HepG2 (cell line): ENCODE results near the gene SCYL1. TPM values are rescaled to one million over a fixed set of nuclear protein-coding genes. Genes with fewer than 3 reads are reported as not detected.

Experiments
- ELF1 ChIP-seq: sonication (generic); formaldehyde crosslinking; IDR thresholded peaks from 2 replicates; pipeline ENCODE4 v1.4.0; 2020; ENCODE audit warnings: missing genetic modification reagents
- GFI1 ChIP-seq: sonication (generic); formaldehyde crosslinking; IDR thresholded peaks from 2 replicates; pipeline ENCODE4 v1.5.0; 2020; ENCODE audit warnings: missing genetic modification reagents, mild to moderate bottlenecking, borderline replicate concordance
- KLF12 ChIP-seq: sonication (generic); formaldehyde crosslinking; IDR thresholded peaks from 2 replicates; pipeline ENCODE4 v1.4.0; 2020; ENCODE audit warnings: missing genetic modification reagents, borderline replicate concordance
- ZC3H13 ChIP-seq: sonication (generic); formaldehyde crosslinking; IDR thresholded peaks from 2 replicates; pipeline ENCODE4 v1.8.1; 2023; ENCODE audit warnings: mild to moderate bottlenecking, missing genetic modification reagents, moderate library complexity
- ZSCAN21 ChIP-seq: sonication (generic); formaldehyde crosslinking; IDR thresholded peaks from 2 replicates; pipeline ENCODE4 v1.8.0; 2022; ENCODE audit warnings: mild to moderate bottlenecking, missing genetic modification reagents, moderate library complexity, borderline replicate concordance
- polyA plus RNA-seq, 8 experiments: library from polyadenylated mRNA; depleted of rRNA in 3 of 8; stranded (reverse) in 7 of 8; unstranded in 1 of 8; fragments of >200 nt; fragmentation: Illumina TruSeq in 4 of 8; extraction: Trizol in 4 of 8; gene quantifications; 2 replicates each; pipeline versions ENCODE4 v1.2.1 to v1.2.3, GENCODE V29; 2011 to 2016; ENCODE audit warnings: low read depth in 4 of 8, missing spikeins in 1 of 8, mixed read lengths in 1 of 8; ENCODE audit not compliant: insufficient read depth in 1 of 8
- total RNA-seq, 5 experiments: library from RNA; depleted of rRNA; stranded (reverse); fragments of >200 nt; fragmentation: Illumina TruSeq; extraction: Trizol; gene quantifications; 2 replicates each; pipeline ENCODE4 v1.2.3, GENCODE V29; 2016; ENCODE audit warnings: low read depth in 1 of 5
- TF ChIP-seq, protein P1 (sequence below): sonication (generic); formaldehyde crosslinking; IDR thresholded peaks from 2 replicates; pipeline ENCODE4 v1.5.0; 2020; ENCODE audit warnings: mild to moderate bottlenecking, missing genetic modification reagents, moderate library complexity
- TF ChIP-seq, protein P2 (sequence below): sonication (generic); formaldehyde crosslinking; IDR thresholded peaks from 2 replicates; pipeline ENCODE4 v1.4.0; 2020; ENCODE audit warnings: missing genetic modification reagents, borderline replicate concordance

SCYL1 gene
- total and polyA plus RNA-seq, 2 of the 13 experiments (the other 11 are each of a cell fraction or from before 2014, with no cell fraction given), result 65.9 to 103 TPM

DNA sequence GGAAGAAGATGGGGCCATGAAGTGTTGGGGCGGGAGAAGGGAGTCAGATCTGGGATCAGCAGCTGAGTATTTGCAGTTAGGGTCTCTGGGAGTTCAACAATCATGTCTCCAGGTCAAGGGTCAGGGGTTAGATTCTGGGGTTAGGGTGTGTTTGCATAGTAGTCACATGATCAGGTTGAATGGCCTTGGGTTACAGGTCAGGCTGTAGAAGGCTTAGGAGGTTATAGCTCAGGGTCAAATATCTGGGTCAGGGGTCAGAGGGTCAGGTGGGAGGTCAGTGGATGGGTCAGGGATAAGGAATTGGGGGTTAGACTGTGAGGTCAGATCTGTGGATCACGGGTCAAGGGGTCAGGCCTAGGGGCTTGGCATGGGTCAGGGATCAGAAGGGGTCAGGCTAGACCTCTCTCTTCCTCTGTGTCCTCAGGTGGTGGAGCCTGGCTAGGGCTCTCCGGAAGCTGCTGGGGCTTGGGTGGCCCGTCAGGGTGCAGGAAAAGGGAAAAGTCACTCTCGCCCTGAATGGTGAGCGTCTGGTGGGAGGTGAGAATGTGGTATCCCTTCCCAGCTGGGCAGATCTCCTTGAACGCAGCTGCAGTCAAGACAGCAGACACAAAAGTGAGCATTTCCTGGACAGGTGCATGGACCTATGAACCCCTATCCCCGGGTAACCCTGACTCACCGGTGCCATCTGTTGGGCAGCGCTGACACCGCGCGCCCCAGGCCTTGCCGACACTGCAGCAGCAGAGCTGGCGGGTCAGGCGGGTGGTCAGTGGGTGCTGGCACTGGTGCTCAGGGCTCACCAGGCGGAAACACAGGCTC, 26.9 kb downstream of the SCYL1 start (continued):
- TF ChIP-seq ZSCAN21 (peak; percentile 39; the same call in 1 of the 2 replicates), ELF1 (CRISPR knock-in tag) (peak; percentile 34; the same call in 1 of the 2 replicates), ZC3H13 (CRISPR knock-in tag) (0 out of 2 replicates have a peak, but pooled peaks have one; percentile 1), KLF12 (CRISPR knock-in tag) (0 out of 2 replicates have a peak, but pooled peaks have one; percentile 11), GFI1 (CRISPR knock-in tag) (peak; percentile 41; the same call in 1 of the 2 replicates)
- TF ChIP-seq, protein P1, sequence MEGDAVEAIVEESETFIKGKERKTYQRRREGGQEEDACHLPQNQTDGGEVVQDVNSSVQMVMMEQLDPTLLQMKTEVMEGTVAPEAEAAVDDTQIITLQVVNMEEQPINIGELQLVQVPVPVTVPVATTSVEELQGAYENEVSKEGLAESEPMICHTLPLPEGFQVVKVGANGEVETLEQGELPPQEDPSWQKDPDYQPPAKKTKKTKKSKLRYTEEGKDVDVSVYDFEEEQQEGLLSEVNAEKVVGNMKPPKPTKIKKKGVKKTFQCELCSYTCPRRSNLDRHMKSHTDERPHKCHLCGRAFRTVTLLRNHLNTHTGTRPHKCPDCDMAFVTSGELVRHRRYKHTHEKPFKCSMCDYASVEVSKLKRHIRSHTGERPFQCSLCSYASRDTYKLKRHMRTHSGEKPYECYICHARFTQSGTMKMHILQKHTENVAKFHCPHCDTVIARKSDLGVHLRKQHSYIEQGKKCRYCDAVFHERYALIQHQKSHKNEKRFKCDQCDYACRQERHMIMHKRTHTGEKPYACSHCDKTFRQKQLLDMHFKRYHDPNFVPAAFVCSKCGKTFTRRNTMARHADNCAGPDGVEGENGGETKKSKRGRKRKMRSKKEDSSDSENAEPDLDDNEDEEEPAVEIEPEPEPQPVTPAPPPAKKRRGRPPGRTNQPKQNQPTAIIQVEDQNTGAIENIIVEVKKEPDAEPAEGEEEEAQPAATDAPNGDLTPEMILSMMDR (CRISPR knock-in tag), result peak; percentile 83
- TF ChIP-seq, protein P2, sequence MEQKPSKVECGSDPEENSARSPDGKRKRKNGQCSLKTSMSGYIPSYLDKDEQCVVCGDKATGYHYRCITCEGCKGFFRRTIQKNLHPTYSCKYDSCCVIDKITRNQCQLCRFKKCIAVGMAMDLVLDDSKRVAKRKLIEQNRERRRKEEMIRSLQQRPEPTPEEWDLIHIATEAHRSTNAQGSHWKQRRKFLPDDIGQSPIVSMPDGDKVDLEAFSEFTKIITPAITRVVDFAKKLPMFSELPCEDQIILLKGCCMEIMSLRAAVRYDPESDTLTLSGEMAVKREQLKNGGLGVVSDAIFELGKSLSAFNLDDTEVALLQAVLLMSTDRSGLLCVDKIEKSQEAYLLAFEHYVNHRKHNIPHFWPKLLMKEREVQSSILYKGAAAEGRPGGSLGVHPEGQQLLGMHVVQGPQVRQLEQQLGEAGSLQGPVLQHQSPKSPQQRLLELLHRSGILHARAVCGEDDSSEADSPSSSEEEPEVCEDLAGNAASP (CRISPR knock-in tag), result peak; percentile 100
